Measurements from ENCODE around the gene GBA2. TPM values are rescaled to one million over a fixed set of nuclear protein-coding genes. Genes with fewer than 3 reads are reported as not detected.

Gene GBA2
- total and polyA plus RNA-seq, 7 donors: 36.1 to 107 (median 47.4) TPM

DNA sequence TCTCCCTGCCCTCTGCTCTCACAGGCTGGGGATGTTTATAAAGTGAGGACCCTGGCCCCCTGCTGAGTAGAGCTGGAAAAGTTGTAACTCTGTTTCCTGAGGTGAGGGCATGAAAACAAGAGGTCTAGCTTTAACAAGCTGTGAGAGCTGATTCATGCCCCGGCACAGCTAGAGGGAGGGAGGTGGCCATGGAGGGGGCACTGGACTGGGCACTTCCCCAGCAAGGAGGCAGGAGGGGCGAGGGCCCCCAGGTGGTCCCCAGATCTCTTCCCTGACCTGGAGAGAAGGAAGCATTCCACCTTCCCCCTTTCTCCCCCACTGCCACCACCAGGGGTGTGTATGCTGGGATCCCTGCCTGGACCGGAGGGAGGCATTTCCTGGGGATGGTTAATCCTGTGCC is 5.2 kb upstream of the GBA2 start, which contains the start of gene MSMP:
TSS of gene MSMP (minus strand) at position 13 of the 400 bp plus-strand sequence. CDS start 147 bp downstream, outside the sequence.
- no peaks in the 10 kb centered on the region for H3K27me3 ChIP-seq (ENCODE audit: insufficient read depth in 3 of 3, low read length in 2 of 3)
- intact Hi-C loops (cut with DNase I): no loop called here
- no peak within 1 kb of the TSS for H3K27ac ChIP-seq
- TF ChIP-seq, protein P1, sequence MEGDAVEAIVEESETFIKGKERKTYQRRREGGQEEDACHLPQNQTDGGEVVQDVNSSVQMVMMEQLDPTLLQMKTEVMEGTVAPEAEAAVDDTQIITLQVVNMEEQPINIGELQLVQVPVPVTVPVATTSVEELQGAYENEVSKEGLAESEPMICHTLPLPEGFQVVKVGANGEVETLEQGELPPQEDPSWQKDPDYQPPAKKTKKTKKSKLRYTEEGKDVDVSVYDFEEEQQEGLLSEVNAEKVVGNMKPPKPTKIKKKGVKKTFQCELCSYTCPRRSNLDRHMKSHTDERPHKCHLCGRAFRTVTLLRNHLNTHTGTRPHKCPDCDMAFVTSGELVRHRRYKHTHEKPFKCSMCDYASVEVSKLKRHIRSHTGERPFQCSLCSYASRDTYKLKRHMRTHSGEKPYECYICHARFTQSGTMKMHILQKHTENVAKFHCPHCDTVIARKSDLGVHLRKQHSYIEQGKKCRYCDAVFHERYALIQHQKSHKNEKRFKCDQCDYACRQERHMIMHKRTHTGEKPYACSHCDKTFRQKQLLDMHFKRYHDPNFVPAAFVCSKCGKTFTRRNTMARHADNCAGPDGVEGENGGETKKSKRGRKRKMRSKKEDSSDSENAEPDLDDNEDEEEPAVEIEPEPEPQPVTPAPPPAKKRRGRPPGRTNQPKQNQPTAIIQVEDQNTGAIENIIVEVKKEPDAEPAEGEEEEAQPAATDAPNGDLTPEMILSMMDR (IDR thresholded peaks at IDR 0.05): no peak
- DNase-seq (no peak), ATAC-seq (no peak)
- H3K4me1 ChIP-seq: peaks cover 29% of the 10 kb centered on the region
- peaks cover 7 to 59% of the 10 kb centered on the region in 2 donors for H3K36me3 ChIP-seq (ENCODE audit: insufficient read depth in 1 of 2, low read depth in 1 of 2)
- WGBS, 3 donors: 46 to 57% (median 48%) methylated on average over 2 to 3 of the region's 3 CpGs
- H3K9me3 ChIP-seq: no peaks in the 10 kb centered on the region
- no peak within 1 kb of the TSS for H3K4me3 ChIP-seq

DNA sequence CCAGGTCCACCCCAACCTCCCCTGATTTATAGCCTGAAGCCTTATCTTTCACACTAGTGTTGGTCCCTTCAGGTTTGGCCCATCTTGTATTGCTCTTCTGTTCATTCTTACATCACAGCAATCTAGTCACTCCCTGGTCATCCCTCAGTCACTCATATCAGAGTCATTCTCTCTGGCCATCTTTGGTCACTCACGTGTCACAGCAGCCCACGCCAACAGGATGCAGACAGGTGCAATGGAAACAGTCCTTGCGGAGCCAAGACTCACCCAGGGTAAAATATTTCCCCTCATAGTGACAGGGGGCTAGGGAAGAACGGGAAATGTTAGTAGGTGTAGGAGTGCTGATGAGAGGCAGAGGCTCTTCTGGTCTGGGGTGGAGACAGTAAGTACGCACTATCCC is 4.4 kb upstream of the GBA2 start:
- intact Hi-C loops (cut with DNase I): no loop called here
- TF ChIP-seq, protein P1 (IDR thresholded peaks at IDR 0.05): no peak
- 69 to 70% (median 70%) methylated on average over 5 of the region's 5 CpGs for WGBS, 3 donors
- H3K9me3 ChIP-seq: no peaks in the 10 kb centered on the region
- no peak overlapping the region for H3K27ac ChIP-seq
- H3K36me3 ChIP-seq (ENCODE audit: insufficient read depth in 1 of 2, low read depth in 1 of 2): peaks cover 7 to 59% of the 10 kb centered on the region in 2 donors
- no peak overlapping the region for H3K4me3 ChIP-seq
- DNase-seq: no peak
- no peak for ATAC-seq
- peaks cover 28% of the 10 kb centered on the region for H3K4me1 ChIP-seq
- no peaks in the 10 kb centered on the region for H3K27me3 ChIP-seq (ENCODE audit: insufficient read depth in 3 of 3, low read length in 2 of 3)

DNA sequence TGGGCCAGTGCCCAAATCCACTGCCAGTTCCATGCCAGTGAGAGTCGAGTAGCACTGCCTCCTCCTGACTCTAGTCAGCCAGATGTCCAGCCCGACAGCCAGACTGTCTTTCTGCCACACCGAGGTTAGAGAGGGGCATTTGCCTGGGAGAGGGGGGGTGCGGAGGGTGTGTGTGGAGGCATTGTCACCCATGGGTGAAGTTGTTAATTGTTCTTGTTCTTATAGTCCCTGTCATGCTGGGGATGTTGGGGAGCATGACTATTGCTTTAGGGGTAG is 1.2 kb upstream of the GBA2 start:
- peak overlapping the region; percentile 93 for H3K4me3 ChIP-seq
- 37 to 38% (median 37%) methylated on average over 4 of the region's 4 CpGs for WGBS, 3 donors
- DNase-seq: peak in 1 of 2 donors; percentile 24

GRCh38 chr9:35749515-35750255 is 657 bp upstream of the GBA2 start:
- ATAC-seq: peak; percentile 29 to 53 (median 39)
- DNase-seq: no peak
- TF ChIP-seq, protein P1 (IDR thresholded peaks at IDR 0.05): no peak
- peaks cover 7 to 64% of the 10 kb centered on the region in 2 donors for H3K36me3 ChIP-seq (ENCODE audit: insufficient read depth in 1 of 2, low read depth in 1 of 2)
- intact Hi-C loops (cut with DNase I): loop anchor here in 1 of 2 donors (2.0 kb wide), 2 partner anchors 15 to 65 kb away; partner anchors contain the start of gene HINT2
- no peaks in the 10 kb centered on the region for H3K9me3 ChIP-seq
- peak overlapping the region; percentile 93 for H3K4me3 ChIP-seq
- peaks cover 38% of the 10 kb centered on the region for H3K4me1 ChIP-seq
- no peaks in the 10 kb centered on the region for H3K27me3 ChIP-seq (ENCODE audit: insufficient read depth in 3 of 3, low read length in 2 of 3)
- peak overlapping the region; percentile 90 for H3K27ac ChIP-seq
- WGBS, 3 donors: 1 to 5% (median 4%) methylated on average over 18 to 19 of the region's 19 CpGs

More for the DNA sequence above, 1.2 kb upstream of the GBA2 start:
- H3K4me1 ChIP-seq: peaks cover 33% of the 10 kb centered on the region
- peak in 1 of 4 donors; percentile 16 for ATAC-seq
- H3K27ac ChIP-seq: peak overlapping the region; percentile 90
- intact Hi-C loops (cut with DNase I): loop anchor here in 1 of 2 donors (2.0 kb wide), 1 partner anchor 65 kb away; the partner anchor contains the start of gene HINT2
- peaks cover 7 to 64% of the 10 kb centered on the region in 2 donors for H3K36me3 ChIP-seq (ENCODE audit: insufficient read depth in 1 of 2, low read depth in 1 of 2)
- no peaks in the 10 kb centered on the region for H3K27me3 ChIP-seq (ENCODE audit: insufficient read depth in 3 of 3, low read length in 2 of 3)
- TF ChIP-seq, protein P1 (IDR thresholded peaks at IDR 0.05): no peak
- no peaks in the 10 kb centered on the region for H3K9me3 ChIP-seq
